GM12878 (cell line): ENCODE measurements around the gene CD48. TPM values are rescaled to one million over a fixed set of nuclear protein-coding genes. Genes with fewer than 3 reads are reported as not detected.

ENCODE experiments used
- BCL11A ChIP-seq: IDR thresholded peaks from 2 replicates; pipeline ENCODE4 v1.6.1; 2011; ENCODE audit warnings: low read depth, low read length
- BRCA1 ChIP-seq: IDR thresholded peaks from 2 replicates; pipeline ENCODE4 v1.6.1; 2011; ENCODE audit warnings: low read depth, low read length, improper control_type of control experiment
- CBFB ChIP-seq: IDR thresholded peaks from 2 replicates; pipeline ENCODE4 v1.6.1; 2016; ENCODE audit warnings: antibody characterized with exemption, low read depth
- CHD1 ChIP-seq: IDR thresholded peaks from 2 replicates; pipeline ENCODE4 v1.6.1; 2012; ENCODE audit warnings: low read depth, low read length, improper control_type of control experiment
- CREM ChIP-seq: IDR thresholded peaks from 2 replicates; pipeline ENCODE4 v1.6.1; 2014; ENCODE audit warnings: antibody characterized with exemption, low read depth
- HCFC1 ChIP-seq: fragments of 150-350 bp; IDR thresholded peaks from 2 replicates; pipeline ENCODE4 v1.6.1; 2014; ENCODE audit warnings: low read length
- IKZF1 ChIP-seq: fragments of 450-650 bp; conservative IDR thresholded peaks from 2 replicates; pipeline ENCODE4 v1.6.1; 2017; ENCODE audit warnings: antibody characterized with exemption, mild to moderate bottlenecking
- NFIC ChIP-seq: IDR thresholded peaks from 2 replicates; pipeline ENCODE4 v1.6.1; 2012; ENCODE audit warnings: low read depth, mild to moderate bottlenecking, inconsistent platforms, low read length, moderate library complexity
- PAX5 ChIP-seq: IDR thresholded peaks from 2 replicates; pipeline ENCODE4 v1.6.1; 2011; ENCODE audit warnings: low read depth, low read length, borderline replicate concordance
- PRDM15 ChIP-seq: fragments of 450-650 bp; formaldehyde crosslinking; IDR thresholded peaks from 2 replicates; pipeline ENCODE4 v1.4.0; 2020; ENCODE audit warnings: mild to moderate bottlenecking, moderate library complexity
- RAD21 ChIP-seq: IDR thresholded peaks from 2 replicates; pipeline ENCODE4 v1.6.1; 2011; ENCODE audit warnings: mild to moderate bottlenecking, low read depth, low read length, moderate library complexity; ENCODE audit not compliant: insufficient read depth
- RAD51 ChIP-seq: fragments of 450-650 bp; IDR thresholded peaks from 2 replicates; pipeline ENCODE4 v1.6.1; 2016; ENCODE audit warnings: moderate library complexity, mild to moderate bottlenecking, inconsistent platforms
- RB1 ChIP-seq: fragments of 450-650 bp; formaldehyde crosslinking; IDR thresholded peaks from 2 replicates; pipeline ENCODE4 v1.6.1; 2017; ENCODE audit warnings: mild to moderate bottlenecking, borderline replicate concordance
- SKIL ChIP-seq: fragments of 450-650 bp; IDR thresholded peaks from 2 replicates; pipeline ENCODE4 v1.6.1; 2017; ENCODE audit warnings: mild to moderate bottlenecking, low read depth, inconsistent platforms; ENCODE audit not compliant: poor library complexity, severe bottlenecking
- SMAD5 ChIP-seq: IDR thresholded peaks from 2 replicates; pipeline ENCODE4 v1.6.1; 2016; ENCODE audit warnings: antibody characterized with exemption, low read depth
- SP1 ChIP-seq: IDR thresholded peaks from one replicate; pipeline ENCODE4 v1.6.1; 2011; ENCODE audit warnings: low read depth, low read length
- polyA plus RNA-seq, 11 experiments: library from polyadenylated mRNA; depleted of rRNA in 4 of 11; unstranded in 6 of 11; stranded (reverse) in 5 of 11; fragments of >200 nt; fragmentation: Nextera tagmentation in 4 of 11; fragmentation: Illumina TruSeq in 1 of 11; extraction: Ambion mirVana in 4 of 11; extraction: Trizol in 1 of 11; gene quantifications; 1 replicate in 1 of 11; 2 replicates in 10 of 11; pipeline versions ENCODE4 v1.2.1 to v1.2.3, GENCODE V29; 2011 to 2016; ENCODE audit warnings: inconsistent platforms in 2 of 11, missing spikeins in 2 of 11, low read depth in 1 of 11
- total RNA-seq, 4 experiments: library from RNA; depleted of rRNA in 3 of 4; stranded (reverse); fragments of >200 nt in 3 of 4; fragmentation: Illumina TruSeq in 1 of 4; extraction: Trizol in 1 of 4; gene quantifications; 2 replicates each; pipeline versions ENCODE4 v1.2.1 to v1.2.3, GENCODE V29; 2013 to 2021
- TF ChIP-seq, protein P1 (sequence below): IDR thresholded peaks from 2 replicates; pipeline ENCODE4 v1.6.1; 2011; ENCODE audit warnings: borderline replicate concordance, low read depth, mild to moderate bottlenecking, moderate library complexity, low read length; ENCODE audit not compliant: insufficient read depth, poor library complexity, severe bottlenecking
- TF ChIP-seq, protein P2 (sequence below): fragments of 450-650 bp; IDR thresholded peaks from 2 replicates; pipeline ENCODE4 v1.6.1; 2016; ENCODE audit warnings: mild to moderate bottlenecking
- TF ChIP-seq, protein P3 (sequence below): IDR thresholded peaks from 2 replicates; pipeline ENCODE4 v1.6.1; 2012; ENCODE audit warnings: mild to moderate bottlenecking, low read depth, low read length

Gene CD48
- total and polyA plus RNA-seq, 10 of the 15 experiments (the other 5 are each of a cell fraction or from before 2014, with no cell fraction given): 302 to 1,315 (median 430) TPM

DNA sequence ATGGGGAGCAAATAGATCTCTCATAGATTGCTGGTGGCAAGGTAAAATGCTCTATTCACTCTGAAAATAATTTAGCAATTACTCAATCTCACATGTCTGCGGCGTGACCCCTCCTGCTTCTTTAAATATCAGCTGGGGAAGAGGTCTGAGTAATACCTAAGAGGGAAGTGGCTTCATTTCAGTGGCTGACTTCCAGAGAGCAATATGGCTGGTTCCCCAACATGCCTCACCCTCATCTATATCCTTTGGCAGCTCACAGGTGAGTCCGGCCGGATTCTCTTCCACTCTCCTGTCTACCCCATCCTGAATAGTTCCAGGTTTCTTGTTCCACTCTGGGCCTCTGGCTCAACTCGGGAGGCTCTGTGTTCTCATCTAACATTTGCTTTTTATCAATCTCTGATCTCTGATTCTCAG, 27.5 kb upstream of the CD48 start, which contains the start of gene SLAMF7 (continued):
- TF ChIP-seq, protein P1, sequence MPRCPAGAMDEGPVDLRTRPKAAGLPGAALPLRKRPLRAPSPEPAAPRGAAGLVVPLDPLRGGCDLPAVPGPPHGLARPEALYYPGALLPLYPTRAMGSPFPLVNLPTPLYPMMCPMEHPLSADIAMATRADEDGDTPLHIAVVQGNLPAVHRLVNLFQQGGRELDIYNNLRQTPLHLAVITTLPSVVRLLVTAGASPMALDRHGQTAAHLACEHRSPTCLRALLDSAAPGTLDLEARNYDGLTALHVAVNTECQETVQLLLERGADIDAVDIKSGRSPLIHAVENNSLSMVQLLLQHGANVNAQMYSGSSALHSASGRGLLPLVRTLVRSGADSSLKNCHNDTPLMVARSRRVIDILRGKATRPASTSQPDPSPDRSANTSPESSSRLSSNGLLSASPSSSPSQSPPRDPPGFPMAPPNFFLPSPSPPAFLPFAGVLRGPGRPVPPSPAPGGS: peak; percentile 39
- TF ChIP-seq, protein P2, sequence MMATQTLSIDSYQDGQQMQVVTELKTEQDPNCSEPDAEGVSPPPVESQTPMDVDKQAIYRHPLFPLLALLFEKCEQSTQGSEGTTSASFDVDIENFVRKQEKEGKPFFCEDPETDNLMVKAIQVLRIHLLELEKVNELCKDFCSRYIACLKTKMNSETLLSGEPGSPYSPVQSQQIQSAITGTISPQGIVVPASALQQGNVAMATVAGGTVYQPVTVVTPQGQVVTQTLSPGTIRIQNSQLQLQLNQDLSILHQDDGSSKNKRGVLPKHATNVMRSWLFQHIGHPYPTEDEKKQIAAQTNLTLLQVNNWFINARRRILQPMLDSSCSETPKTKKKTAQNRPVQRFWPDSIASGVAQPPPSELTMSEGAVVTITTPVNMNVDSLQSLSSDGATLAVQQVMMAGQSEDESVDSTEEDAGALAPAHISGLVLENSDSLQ: peak; percentile 53; the same call in 1 of the 2 replicates
- TF ChIP-seq CBFB (peak; percentile 76; the same call in 1 of the 2 replicates), NFIC (peak; percentile 74; the same call in 1 of the 2 replicates), PAX5 (peak; percentile 26; the same call in 1 of the 2 replicates), HCFC1 (no peak), RB1 (no peak), PRDM15 (CRISPR knock-in tag) (no peak), RAD21 (no peak), SP1 (no peak), CHD1 (peak; percentile 82; the same call in 1 of the 2 replicates), BCL11A (peak; percentile 67), SKIL (peak; percentile 78), IKZF1 (peak; percentile 77), CREM (no peak), BRCA1 (no peak), SMAD5 (peak; percentile 83; the same call in 1 of the 2 replicates), RAD51 (peak; percentile 75)
- TF ChIP-seq, protein P3, sequence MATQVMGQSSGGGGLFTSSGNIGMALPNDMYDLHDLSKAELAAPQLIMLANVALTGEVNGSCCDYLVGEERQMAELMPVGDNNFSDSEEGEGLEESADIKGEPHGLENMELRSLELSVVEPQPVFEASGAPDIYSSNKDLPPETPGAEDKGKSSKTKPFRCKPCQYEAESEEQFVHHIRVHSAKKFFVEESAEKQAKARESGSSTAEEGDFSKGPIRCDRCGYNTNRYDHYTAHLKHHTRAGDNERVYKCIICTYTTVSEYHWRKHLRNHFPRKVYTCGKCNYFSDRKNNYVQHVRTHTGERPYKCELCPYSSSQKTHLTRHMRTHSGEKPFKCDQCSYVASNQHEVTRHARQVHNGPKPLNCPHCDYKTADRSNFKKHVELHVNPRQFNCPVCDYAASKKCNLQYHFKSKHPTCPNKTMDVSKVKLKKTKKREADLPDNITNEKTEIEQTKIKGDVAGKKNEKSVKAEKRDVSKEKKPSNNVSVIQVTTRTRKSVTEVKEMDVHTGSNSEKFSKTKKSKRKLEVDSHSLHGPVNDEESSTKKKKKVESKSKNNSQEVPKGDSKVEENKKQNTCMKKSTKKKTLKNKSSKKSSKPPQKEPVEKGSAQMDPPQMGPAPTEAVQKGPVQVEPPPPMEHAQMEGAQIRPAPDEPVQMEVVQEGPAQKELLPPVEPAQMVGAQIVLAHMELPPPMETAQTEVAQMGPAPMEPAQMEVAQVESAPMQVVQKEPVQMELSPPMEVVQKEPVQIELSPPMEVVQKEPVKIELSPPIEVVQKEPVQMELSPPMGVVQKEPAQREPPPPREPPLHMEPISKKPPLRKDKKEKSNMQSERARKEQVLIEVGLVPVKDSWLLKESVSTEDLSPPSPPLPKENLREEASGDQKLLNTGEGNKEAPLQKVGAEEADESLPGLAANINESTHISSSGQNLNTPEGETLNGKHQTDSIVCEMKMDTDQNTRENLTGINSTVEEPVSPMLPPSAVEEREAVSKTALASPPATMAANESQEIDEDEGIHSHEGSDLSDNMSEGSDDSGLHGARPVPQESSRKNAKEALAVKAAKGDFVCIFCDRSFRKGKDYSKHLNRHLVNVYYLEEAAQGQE: no peak
